ACC112 (cell line): ENCODE data around the gene AGRP.
"Not testable (repeated sequence)": the region's sequence is repeated elsewhere in the genome, so short reads cannot be mapped to it uniquely, and the experiment has no call there.

Experiments used
- H2AFZ ChIP-seq: fragments of 200-600 bp; sonication (generic); one replicate; pipeline ENCODE4 v1.6.0; 2017; ENCODE audit warnings: antibody characterized with exemption, low read length; ENCODE audit not compliant: unreplicated experiment
- H3K27ac ChIP-seq: fragments of 200-600 bp; sonication (generic); 2 replicates; pipeline ENCODE4 v1.5.1; 2014; ENCODE audit warnings: low read depth, mild to moderate bottlenecking, antibody characterized with exemption, low read length, moderate library complexity
- H3K27me3 ChIP-seq: fragments of 200-600 bp; sonication (generic); 2 replicates; pipeline ENCODE4 v1.6.1; 2014; ENCODE audit warnings: mild to moderate bottlenecking, antibody characterized with exemption, low read length, moderate library complexity, mixed read lengths; ENCODE audit not compliant: insufficient read depth
- H3K36me3 ChIP-seq: fragments of 200-600 bp; sonication (generic); 2 replicates; pipeline ENCODE4 v1.6.1; 2016; ENCODE audit warnings: mild to moderate bottlenecking, antibody characterized with exemption, low read length, moderate library complexity, mixed read lengths; ENCODE audit not compliant: insufficient read depth
- H3K4me1 ChIP-seq: fragments of 200-600 bp; sonication (generic); one replicate; pipeline ENCODE4 v1.6.1; 2016; ENCODE audit warnings: low read length, mixed read lengths; ENCODE audit not compliant: insufficient read depth, unreplicated experiment, control insufficient read depth
- H3K4me3 ChIP-seq: fragments of 200-600 bp; sonication (generic); 2 replicates; pipeline ENCODE4 v1.5.1; 2014; ENCODE audit warnings: mild to moderate bottlenecking, low read depth, low read length
- H3K79me2 ChIP-seq: fragments of 200-600 bp; sonication (generic); one replicate; pipeline ENCODE4 v1.6.0; 2016; ENCODE audit warnings: low read length; ENCODE audit not compliant: control insufficient read depth, unreplicated experiment, insufficient read depth

The AGRP gene

GRCh38 chr16:67519242-67519641, 35.9 kb upstream of the AGRP start:
- no peak overlapping the region for H3K4me3 ChIP-seq
- H3K4me1 ChIP-seq: peaks cover 12% of the 10 kb centered on the region
- H3K36me3 ChIP-seq: no peaks in the 10 kb centered on the region
- no peak overlapping the region for H3K27ac ChIP-seq
- H3K27me3 ChIP-seq: no peaks in the 10 kb centered on the region
- no peaks in the 10 kb centered on the region for H3K79me2 ChIP-seq
- no peak overlapping the region for H2AFZ ChIP-seq

- Histone ChIP-seq H3K4me1 (peaks cover 12% of the 10 kb centered on the region), H3K36me3 (no peaks in the 10 kb centered on the region), H3K79me2 (no peaks in the 10 kb centered on the region), H3K27ac (no peak overlapping the region), H3K27me3 (no peaks in the 10 kb centered on the region), H2AFZ (no peak overlapping the region), H3K4me3 (no peak overlapping the region)
These were observed 35.3 kb upstream of the AGRP start for GRCh38 chr16:67518676-67519075.

- peaks cover 12% of the 10 kb centered on the region for H3K4me1 ChIP-seq
- no peak overlapping the region for H2AFZ ChIP-seq
- H3K79me2 ChIP-seq: no peaks in the 10 kb centered on the region
- no peak overlapping the region for H3K4me3 ChIP-seq
- H3K36me3 ChIP-seq: no peaks in the 10 kb centered on the region
- H3K27ac ChIP-seq: no peak overlapping the region
- no peaks in the 10 kb centered on the region for H3K27me3 ChIP-seq
These were observed 34.5 kb upstream of the AGRP start for GRCh38 chr16:67517661-67518423.

GRCh38 chr16:67517155-67517445, 33.8 kb upstream of the AGRP start:
- no peak overlapping the region for H3K27ac ChIP-seq

GRCh38 chr16:67516296-67517154, 33.2 kb upstream of the AGRP start:
- no peaks in the 10 kb centered on the region for H3K36me3 ChIP-seq
- peaks cover 12% of the 10 kb centered on the region for H3K4me1 ChIP-seq
- H3K79me2 ChIP-seq: no peaks in the 10 kb centered on the region
- no peak overlapping the region for H2AFZ ChIP-seq
- no peaks in the 10 kb centered on the region for H3K27me3 ChIP-seq
- H3K27ac ChIP-seq: no peak overlapping the region
- H3K4me3 ChIP-seq: no peak overlapping the region

More at GRCh38 chr16:67517155-67517445, 33.8 kb upstream of the AGRP start:
- Histone ChIP-seq H3K36me3 (no peaks in the 10 kb centered on the region), H3K27me3 (no peaks in the 10 kb centered on the region), H3K4me3 (no peak overlapping the region), H3K4me1 (peaks cover 12% of the 10 kb centered on the region), H2AFZ (no peak overlapping the region), H3K79me2 (no peaks in the 10 kb centered on the region)

- Histone ChIP-seq H3K27ac (no peak overlapping the region), H3K4me1 (peaks cover 12% of the 10 kb centered on the region), H3K79me2 (no peaks in the 10 kb centered on the region), H3K36me3 (no peaks in the 10 kb centered on the region), H2AFZ (no peak overlapping the region), H3K27me3 (no peaks in the 10 kb centered on the region), H3K4me3 (no peak overlapping the region)
These were observed 31.1 kb upstream of the AGRP start for GRCh38 chr16:67514382-67514828.

- not testable (repeated sequence) for H3K4me3 ChIP-seq, H3K36me3 ChIP-seq, H3K27me3 ChIP-seq, H2AFZ ChIP-seq, H3K27ac ChIP-seq, H3K79me2 ChIP-seq
- H3K4me1 ChIP-seq: peaks cover 12% of the 10 kb centered on the region
These were observed 30.5 kb upstream of the AGRP start for GRCh38 chr16:67513892-67514291.

GRCh38 chr16:67509016-67509415, 25.7 kb upstream of the AGRP start:
- no peaks in the 10 kb centered on the region for H3K27me3 ChIP-seq
- H3K27ac ChIP-seq: no peak overlapping the region
- no peaks in the 10 kb centered on the region for H3K79me2 ChIP-seq
- no peaks in the 10 kb centered on the region for H3K36me3 ChIP-seq
- no peak overlapping the region for H3K4me3 ChIP-seq
- no peaks in the 10 kb centered on the region for H3K4me1 ChIP-seq
- no peak overlapping the region for H2AFZ ChIP-seq

GRCh38 chr16:67506468-67506867, 23.1 kb upstream of the AGRP start:
- Histone ChIP-seq H3K79me2 (no peaks in the 10 kb centered on the region), H3K36me3 (no peaks in the 10 kb centered on the region), H3K27me3 (no peaks in the 10 kb centered on the region), H3K27ac (no peak overlapping the region), H2AFZ (no peak overlapping the region), H3K4me1 (no peaks in the 10 kb centered on the region), H3K4me3 (no peak overlapping the region)

- Histone ChIP-seq H3K27me3 (no peaks in the 10 kb centered on the region), H3K27ac (no peak overlapping the region), H3K36me3 (no peaks in the 10 kb centered on the region), H3K4me1 (no peaks in the 10 kb centered on the region), H3K4me3 (no peak overlapping the region), H2AFZ (no peak overlapping the region), H3K79me2 (no peaks in the 10 kb centered on the region)
These were observed 21.0 kb upstream of the AGRP start for GRCh38 chr16:67504031-67505021.
